SIG-M5 treated with dmso at 0.1 percent for 504 hours (cell line): ENCODE measurements around the gene TMEM86B.

Experiments used
- DNase-seq: peaks from one replicate; lab custom pipeline; 2025; ENCODE audit not compliant: unreplicated experiment; lab: John Stamatoyannopoulos, UW

Gene TMEM86B, protein sequence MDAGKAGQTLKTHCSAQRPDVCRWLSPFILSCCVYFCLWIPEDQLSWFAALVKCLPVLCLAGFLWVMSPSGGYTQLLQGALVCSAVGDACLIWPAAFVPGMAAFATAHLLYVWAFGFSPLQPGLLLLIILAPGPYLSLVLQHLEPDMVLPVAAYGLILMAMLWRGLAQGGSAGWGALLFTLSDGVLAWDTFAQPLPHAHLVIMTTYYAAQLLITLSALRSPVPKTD

GRCh38 chr19:55228403-55229031 is at the start of gene TMEM86B:
TMEM86B (minus strand) TSS chr19:55228763; CDS start chr19:55228741, 22 bp downstream.
- no peak for DNase-seq

DNA sequence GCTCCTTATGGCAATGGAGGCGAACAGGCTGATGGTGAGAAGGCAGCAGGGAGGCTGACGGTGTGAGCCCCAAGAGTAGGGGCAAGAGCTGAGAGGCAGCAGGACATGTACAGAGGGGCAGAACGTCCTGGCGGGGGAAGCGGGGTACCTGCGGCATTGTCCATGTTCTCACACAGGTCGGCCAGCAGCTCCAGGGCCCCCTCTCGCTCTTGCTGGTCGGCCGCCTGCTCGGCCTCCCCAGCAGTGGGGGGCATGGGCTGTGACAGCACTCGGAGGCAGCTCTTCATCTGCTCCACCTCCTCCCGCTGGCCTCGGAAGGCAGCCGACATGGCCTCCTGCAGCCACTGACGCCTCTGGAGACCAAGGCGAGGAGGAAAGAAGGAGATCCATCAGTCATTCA is 48.9 kb upstream of the TMEM86B start:
- no peak for DNase-seq

DNA sequence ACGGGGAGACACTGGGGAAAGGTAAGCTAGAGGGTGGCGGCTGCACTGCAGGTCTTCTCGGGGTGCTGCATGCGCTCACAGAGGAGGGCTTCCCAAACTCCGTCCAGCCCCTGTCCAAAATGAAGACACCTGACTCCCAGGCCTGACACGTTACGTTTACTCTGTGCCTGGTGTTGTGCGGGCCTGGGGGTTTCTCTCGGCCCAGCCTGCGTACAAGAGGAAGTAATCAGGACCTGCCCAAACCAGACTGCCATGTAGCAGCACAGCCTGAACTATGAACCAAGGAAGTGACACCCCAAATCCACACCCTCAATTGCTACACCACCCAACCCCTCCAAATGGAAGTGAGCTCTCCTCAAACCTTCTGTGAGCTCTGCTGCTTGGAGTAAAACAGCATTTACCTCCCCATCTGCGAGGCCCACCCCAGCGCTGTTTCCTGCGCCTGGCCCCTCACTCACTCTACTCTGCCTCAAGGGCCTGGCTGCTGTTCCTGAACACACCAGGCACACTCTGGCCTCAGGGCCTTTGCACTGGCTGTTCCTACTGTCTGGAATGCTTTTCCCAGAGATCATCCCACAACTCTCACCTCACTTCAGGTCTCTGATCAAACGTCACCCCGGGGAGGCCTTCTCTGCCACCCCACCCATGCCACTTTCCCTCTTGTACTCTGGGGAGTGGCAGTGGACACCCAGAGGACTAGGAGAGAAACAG is 48.3 kb upstream of the TMEM86B start:
- DNase-seq: no peak

DNA sequence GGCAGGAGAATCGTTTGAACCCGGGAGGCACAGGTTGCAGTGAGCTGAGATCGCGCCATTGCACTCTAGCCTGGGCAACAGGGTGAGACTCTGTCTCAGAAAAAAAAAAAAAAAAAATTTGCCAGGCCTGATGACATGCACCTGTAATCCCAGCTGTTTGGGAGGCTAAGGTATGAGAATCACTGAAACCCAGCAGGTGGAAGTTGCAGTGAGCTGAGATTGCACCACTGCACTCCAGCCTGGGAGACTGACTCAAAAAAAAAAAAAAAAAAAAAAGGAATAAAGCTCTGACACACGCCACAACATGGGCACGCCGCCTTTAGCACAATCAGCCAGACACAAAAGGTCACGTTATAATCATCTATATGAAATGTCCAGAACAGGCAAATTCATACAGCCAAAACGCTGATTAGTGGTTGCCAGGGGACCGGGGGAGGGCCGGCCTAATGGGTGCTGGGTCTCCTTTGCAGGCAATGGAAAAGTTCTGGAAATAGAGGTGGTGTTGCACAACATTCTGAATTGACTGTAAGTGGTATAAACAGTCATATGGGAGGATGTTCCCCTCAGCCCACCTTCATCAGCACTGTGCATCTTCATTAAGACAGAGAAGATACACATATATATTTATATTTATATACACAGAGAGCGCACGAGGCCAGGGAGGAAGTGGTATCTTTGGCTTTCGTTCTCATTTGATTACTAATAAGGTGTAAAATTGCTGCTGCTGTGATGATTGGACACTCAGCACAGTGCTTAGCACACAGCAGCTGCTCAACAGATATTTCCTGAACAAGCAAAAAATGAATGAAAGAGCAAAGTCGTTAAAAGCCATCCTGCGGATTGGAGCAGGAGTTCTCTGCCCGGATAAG is 47.5 kb upstream of the TMEM86B start:
- no peak for DNase-seq

DNA sequence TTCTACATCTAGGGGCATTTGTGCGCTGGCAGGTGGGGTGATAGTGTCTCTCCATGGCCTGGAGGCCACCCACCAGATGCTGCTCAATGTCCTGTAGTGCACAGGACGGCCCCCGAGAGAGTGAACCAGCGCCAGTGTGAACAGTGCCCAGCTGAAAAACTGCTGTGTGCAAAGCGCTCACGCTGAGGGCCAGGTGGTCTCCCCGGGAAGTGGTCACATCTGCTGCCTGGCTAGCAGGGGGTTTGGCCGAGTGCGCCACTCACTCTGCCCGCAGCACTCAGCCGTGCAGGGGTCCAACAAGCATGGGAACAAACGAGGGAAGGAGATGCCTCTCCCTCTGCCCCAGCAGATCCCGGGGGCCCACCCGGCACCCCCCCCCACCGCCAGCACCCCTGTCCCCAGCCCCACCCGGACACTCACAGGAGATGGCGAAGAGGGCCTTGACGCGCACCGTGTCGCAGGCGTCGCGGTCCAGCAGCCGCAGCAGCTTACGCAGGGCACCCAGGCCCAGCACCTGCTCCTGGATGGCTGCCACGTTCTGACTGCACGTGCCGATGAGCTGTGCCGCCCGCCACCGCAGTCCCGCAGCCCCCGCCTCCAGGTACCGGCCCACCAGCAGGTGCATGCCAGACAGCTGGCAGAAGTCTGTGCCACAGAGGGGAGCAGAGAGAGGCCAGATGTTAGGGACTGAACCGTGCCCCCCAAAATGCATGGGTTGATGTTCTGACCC is 45.6 kb upstream of the TMEM86B start:
- DNase-seq: no peak

DNA sequence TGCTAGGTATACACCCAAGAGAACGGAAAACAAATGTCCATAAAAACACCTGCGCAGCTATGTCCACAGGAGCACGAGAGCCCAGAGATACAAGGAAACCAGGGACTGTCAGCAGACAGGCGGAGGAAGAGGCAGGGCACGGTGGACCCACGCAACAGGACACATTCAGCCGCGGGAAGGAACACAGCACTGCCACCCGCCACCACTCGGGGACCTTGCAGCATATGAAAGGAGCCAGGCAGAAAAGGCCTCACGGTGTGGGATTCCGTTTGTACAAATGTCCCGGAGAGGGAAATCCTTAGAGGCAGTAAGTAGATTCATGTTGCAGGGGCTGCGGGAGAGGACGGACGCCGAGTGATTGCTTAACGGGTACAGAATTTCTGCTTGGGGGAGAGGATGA is 43.6 kb upstream of the TMEM86B start:
- no peak for DNase-seq

- no peak for DNase-seq
Measured at GRCh38 chr19:55270172-55270942, 41.8 kb upstream of the TMEM86B start.

GRCh38 chr19:55269299-55269698 is 40.7 kb upstream of the TMEM86B start:
- DNase-seq: no peak

DNA sequence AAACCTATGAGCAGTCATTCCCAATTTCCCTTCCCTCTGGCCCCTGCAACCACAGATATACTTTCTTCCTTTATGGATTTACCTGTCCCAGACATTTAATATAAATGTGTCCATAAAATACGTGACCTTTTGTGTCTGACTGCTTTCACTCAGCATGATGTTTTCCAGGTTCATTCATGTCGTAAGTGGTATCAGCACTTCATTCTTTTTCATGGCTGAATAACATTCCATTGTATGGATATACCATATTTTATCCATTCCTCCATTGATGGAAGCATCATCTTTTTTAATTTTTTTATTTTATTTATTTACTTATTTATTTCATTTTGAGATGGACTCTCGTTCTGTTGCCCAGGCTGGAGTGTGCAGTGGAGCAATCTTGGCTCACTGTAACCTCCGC is 38.3 kb upstream of the TMEM86B start:
- DNase-seq: no peak

- DNase-seq: no peak
Measured at GRCh38 chr19:55266404-55266803, 37.8 kb upstream of the TMEM86B start.

GRCh38 chr19:55265723-55266386 is 37.3 kb upstream of the TMEM86B start:
- DNase-seq: no peak

- DNase-seq: no peak
Measured at GRCh38 chr19:55265173-55265572, 36.6 kb upstream of the TMEM86B start.

DNA sequence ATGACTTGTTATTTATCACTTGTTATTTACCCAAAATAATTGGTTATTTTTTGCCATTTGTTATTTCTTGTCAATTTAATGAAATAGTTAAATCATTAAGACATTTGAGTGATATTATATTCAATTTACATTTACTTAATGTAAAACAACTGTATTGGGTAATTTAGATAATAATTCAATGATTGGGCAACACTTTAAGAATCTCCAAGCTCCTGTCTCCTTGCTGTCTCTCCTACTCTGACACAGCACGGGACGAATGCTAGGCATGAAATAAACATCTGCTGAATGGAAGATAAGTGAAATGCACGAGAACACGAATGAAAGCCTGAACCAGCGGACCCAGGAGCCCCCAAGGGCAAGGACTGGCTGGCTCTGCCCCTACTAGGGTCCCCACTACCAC is 36.0 kb upstream of the TMEM86B start:
- no peak for DNase-seq

DNA sequence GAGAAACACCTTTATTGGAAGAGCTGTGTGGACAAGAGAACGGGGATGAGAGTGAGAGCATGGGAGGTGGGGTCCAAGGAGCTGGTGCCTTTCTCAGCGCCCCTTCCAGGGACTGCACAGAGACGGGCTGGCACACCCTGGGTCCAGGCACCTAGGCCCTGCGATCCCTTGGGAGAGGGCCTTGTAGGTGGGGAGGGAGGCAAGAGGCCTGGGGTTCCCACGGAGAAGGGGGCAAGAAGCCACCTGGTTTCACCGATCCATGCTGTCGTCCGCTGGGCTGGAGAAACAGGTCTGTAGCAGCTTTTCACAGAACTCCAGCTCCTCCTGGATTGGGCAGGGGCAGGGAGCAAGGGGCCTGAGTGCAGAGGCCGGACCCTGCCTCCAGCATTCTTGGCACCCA is 33.8 kb upstream of the TMEM86B start:
- no peak for DNase-seq

GRCh38 chr19:55261671-55262126 is 33.1 kb upstream of the TMEM86B start:
- DNase-seq: no peak

DNA sequence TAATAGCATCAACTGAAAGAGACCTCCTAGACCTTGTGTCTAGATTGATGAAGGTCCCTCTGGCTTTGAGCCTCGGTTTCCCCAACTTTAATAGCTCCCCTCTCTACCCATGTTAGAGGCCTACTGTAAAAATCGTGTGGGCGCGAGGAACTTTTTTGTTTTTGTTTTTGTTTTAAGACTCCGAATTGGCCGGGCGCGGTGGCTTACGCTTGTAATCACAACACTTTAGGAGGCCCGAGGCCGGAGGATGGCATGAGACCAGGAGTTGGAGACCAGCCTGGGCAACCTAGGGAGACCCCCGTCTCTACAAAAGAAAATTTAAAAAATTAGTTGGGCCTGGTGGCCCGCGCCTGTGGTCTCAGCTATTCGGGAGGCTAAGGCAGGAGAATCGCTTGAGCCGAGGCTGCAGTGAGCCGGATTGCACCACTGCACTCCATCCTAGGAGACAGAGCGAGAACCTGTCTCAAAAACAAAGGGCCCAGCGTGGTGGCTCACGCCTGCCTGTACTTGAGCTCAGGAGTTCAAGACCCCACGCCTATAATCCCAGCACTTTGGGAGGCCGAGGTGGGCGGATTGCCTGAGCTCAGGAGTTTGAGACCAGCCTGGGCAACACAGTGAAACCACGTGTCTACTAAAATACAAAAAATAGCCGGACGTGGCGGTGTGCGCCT is 31.1 kb upstream of the TMEM86B start:
- DNase-seq: no peak

GRCh38 chr19:55258828-55259539 is 30.4 kb upstream of the TMEM86B start, which contains the start of gene PPP6R1:
PPP6R1 (minus strand) TSS chr19:55259017; CDS start chr19:55247103, 11,914 bp downstream.
- peak; percentile 99 for DNase-seq

DNA sequence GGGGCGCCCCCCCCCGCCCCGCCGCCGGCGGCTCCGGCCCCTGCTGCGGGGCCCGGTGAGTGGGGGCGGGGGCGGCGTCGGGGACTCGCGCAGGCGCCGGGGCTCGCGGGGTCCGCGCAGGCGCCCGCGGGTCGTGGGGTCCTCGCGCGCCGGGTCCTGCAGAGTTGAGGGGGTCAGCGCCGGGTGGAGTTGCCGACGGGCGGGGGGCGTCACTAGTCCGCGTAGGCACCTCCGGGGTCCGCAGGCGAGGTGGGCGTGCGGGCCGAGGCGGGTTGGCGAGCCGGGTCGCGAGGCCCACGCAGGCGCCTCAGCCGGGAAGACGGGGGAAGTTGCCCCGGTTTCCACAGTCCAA is 29.9 kb upstream of the TMEM86B start:
- DNase-seq: no peak
